SK-N-MC (cell line): Measurements from ENCODE around the gene SLC2A5.

Source experiments
- EZH2 ChIP-seq: fragments of 200-600 bp; sonication (generic); IDR thresholded peaks from one replicate; pipeline ENCODE4 v1.6.1; 2017; ENCODE audit warnings: antibody characterized with exemption
- POLR2AphosphoS5 ChIP-seq: IDR thresholded peaks from 2 replicates; pipeline ENCODE4 v1.6.1; 2012; ENCODE audit warnings: mild to moderate bottlenecking, low read depth, low read length, borderline replicate concordance

DNA sequence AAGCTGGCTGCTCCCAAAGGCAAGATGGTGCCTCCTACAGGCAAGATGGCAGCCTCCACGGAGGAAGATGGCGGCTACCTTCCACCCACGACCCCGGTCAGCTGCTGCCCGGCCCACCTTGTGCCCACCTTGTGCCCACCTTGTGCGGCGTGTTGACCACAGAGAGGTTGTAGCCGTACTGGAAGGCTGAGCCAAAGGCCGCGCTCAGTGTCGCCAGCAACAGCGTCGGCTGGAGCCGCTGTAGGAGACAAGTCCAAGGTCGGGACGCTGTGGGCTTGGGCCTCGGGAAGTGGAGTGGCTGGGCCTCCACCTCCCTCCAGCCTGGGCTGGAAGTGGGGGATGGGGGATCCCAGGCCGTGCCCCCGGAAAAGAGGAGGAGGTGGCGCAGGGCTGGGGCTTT, 44.6 kb downstream of the SLC2A5 start:
- TF ChIP-seq POLR2AphosphoS5, result no peak
- TF ChIP-seq EZH2, result no peak
